Activated CD4-positive, alpha-beta T cell treated with anti-CD3 and anti-CD28 coated beads, Interleukin-2, amount 50 U/mL, for 4 hours (primary cell): Measurements from ENCODE around the gene URI1.

Experiments
- DNase-seq, 2 experiments: peaks; one replicate each; pipeline ENCODE4 v3.0.0-alpha.2; 2020

Gene URI1

GRCh38 chr19:29971648-29972047 is 29.6 kb downstream of the URI1 start:
- no peak for DNase-seq

DNA sequence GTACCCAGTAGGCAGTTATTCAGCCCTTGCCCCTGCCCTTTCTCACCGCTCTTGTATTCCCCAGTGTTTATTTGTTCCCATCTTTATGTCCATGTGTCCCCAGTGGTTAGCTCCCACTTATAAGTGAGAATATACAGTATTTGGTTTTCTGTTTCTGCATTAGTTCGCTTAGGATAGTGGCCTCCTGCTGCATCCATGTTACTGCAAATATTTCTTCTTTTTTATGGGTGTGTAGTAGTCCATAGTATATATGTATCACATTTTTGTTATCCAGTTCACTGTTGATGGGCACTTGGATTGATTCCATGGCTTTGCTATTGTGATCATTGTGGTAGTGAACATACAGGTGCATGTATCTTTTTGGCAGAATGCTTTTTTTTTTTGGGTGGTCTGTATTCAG is 32.7 kb downstream of the URI1 start:
- DNase-seq, result no peak

DNA sequence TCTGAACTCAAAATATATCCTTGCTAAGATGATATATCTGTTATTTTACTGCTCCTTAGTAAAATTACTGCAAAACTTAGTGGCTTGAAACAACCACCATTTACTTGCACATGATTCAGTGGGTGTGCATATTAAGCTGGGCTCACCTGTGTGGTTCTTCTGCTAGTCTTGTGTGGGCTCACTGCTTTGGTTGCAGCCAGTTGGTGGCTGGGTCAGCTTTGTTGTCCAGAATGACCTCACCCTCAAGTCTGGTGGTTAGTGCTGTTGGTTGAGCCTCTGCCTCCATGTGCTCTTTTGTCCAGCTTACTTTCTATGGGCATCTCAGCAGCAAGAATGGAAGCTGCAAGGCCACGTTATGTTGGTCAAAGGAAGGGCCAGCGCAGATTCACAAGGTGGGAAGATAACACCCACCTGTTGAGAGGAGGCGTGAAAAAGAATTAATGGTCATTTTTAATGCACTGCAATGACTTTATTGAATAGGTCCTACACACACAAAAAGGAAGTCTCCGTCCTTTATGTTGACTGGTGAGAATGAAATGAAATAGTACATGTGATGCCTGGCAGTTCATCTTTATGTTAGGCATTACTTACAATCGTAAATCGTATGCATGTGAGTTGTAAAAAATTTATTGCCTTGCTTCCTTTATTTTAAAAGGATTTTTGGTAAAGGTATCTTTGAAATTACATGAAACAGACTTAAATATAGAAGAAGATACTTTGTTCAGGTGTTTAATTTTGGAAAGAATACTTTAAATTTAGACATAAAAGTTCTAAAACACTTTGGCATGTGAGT is 34.3 kb downstream of the URI1 start:
- no peak for DNase-seq

GRCh38 chr19:29978080-29978479 is 36.0 kb downstream of the URI1 start:
- DNase-seq, result no peak

- DNase-seq, result no peak
These were observed 41.5 kb downstream of the URI1 start for GRCh38 chr19:29983568-29983967.

- DNase-seq, result no peak
These were observed 43.2 kb downstream of the URI1 start for GRCh38 chr19:29985196-29985595.

- no peak for DNase-seq
These were observed 46.3 kb downstream of the URI1 start for GRCh38 chr19:29988351-29988750.

GRCh38 chr19:29992233-29992867 is 50.3 kb downstream of the URI1 start:
- no peak for DNase-seq

- DNase-seq, result no peak
These were observed 57.5 kb downstream of the URI1 start for GRCh38 chr19:29999490-29999889.

GRCh38 chr19:30000862-30001261 is 58.8 kb downstream of the URI1 start:
- DNase-seq, result no peak

- no peak for DNase-seq
These were observed 59.3 kb downstream of the URI1 start for GRCh38 chr19:30001301-30001700.

- DNase-seq, result no peak
These were observed 59.8 kb downstream of the URI1 start for GRCh38 chr19:30001791-30002190.

DNA sequence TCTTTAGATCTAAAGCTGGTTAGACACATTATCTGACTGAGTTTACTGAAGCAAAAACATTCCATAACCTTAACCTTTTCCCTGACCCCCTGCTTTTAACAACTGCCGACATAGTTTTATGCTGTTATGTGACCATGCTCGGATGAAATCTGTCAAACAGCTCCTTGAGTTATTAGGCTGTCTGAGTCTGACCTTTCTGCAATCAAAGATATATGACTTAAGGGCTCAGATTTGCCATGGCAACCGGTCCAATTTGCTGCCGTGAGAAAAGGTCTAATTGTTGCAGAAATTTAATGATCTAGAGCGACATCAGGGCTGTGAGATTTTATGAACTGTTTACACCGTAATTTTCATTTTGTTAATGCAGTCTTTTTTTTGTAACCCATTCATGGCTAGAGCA is 61.8 kb downstream of the URI1 start:
- no peak for DNase-seq

DNA sequence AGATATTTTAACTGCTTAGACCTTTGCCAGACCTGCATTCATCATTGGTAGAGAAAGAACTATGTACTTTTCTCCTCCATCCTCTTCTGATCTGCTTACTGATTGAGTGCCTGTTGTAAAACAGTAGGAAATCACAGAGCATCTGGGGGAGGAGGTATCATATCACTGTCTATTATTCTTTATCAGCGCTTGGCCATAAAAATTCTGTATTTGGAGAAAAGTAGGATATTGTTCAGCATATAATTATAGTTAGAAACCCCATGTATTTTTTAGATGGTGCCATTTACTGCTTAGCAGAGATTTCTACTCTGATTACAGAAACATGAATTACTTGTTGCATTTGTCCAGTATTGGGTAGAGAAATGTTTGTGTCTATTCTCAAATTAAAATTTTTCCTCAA is 62.4 kb downstream of the URI1 start:
- DNase-seq, result no peak

- DNase-seq, result no peak
These were observed 64.2 kb downstream of the URI1 start for GRCh38 chr19:30006207-30006606.

DNA sequence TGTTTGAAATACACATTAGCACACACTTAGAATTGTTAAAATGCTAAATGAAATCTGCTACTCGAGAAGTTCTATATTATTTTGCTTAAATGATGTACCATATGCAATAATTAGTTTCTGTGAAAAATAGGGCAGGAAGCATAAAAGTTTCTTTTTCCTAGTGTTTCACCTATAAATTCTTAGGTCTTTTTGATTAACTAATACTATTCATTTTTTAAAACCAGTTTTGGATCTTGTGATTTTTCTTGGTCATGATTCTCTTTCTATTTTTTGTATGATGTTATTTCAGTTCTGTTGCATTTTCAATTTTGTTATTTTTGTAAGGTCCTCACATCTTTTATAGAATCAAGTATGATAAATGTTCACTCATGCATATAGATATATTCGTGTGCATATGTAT is 66.1 kb downstream of the URI1 start:
- DNase-seq, result no peak

- DNase-seq, result no peak
These were observed 67.0 kb downstream of the URI1 start for GRCh38 chr19:30009013-30009412.

- no peak for DNase-seq
These were observed 69.1 kb downstream of the URI1 start for GRCh38 chr19:30011051-30011578.

- no peak for DNase-seq
These were observed 72.7 kb downstream of the URI1 start for GRCh38 chr19:30014770-30015169.

DNA sequence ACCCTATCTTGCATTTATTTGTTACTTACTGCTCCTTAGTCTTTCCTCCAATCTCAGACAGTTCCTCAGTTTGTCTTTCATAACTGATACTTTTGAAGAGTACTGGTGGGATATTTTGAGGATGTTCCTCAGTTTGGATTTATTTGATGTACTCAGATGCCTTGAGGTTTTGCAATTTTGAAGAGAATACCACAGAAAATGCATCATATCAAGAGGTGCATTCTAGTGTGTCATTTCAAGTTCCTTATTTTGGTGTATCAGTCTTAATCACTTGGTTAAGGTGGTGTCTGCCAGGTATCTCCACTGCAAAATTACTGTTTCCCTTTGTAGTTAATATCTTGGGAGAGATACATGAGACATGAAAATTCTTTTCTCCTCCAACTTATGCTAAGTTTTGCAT is 75.1 kb downstream of the URI1 start:
- no peak for DNase-seq

DNA sequence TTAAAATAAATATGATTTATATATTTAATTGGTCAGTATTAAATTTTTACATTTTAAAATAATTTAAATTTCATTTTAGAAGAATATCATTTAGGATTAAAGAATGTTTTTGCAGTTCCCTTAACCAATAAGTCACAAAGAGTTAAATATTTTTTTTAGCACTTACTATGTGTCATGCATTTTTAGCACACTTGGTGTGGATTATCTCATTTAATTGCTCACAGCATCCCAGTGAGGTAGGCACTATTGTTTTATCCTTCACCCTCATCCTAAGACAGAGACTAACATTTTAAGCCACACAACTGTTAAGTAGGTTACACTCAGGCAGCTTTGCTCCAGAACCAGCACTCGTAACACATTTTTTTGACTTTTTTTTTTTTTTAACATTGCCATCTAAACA is 78.2 kb downstream of the URI1 start:
- no peak for DNase-seq

GRCh38 chr19:30022659-30023058 is 80.6 kb downstream of the URI1 start:
- DNase-seq, result no peak

- no peak for DNase-seq
These were observed 81.3 kb downstream of the URI1 start for GRCh38 chr19:30023330-30023729.

- DNase-seq, result no peak
These were observed 82.1 kb downstream of the URI1 start for GRCh38 chr19:30024091-30024490.

DNA sequence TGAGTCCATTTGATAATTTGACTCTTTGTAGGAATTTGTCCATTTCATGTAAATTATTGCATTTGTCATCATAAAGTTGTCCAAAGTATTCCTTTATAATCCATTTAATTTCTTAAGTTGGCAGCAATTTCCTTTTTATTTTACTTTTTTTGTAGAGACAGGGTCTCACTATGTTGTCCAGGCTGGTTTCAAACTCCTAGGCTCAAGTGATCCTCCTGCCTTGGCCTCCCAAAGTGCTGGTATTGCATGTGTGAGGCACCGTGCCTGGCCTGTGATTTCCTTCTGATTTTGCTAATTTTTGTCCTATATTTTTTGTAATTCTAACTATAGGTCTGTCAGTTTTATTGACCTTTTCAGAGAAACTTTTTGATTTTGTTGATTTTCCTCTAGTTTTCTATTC is 84.9 kb downstream of the URI1 start:
- no peak for DNase-seq
